SK-N-SH (cell line): ENCODE results near the gene PPL.

Experiments
- CTCF ChIP-seq: fragments of 200-600 bp; sonication (generic); IDR thresholded peaks from 2 replicates; pipeline ENCODE4 v1.6.1; 2017; ENCODE audit warnings: antibody characterized with exemption, mild to moderate bottlenecking, moderate library complexity
- EZH2phosphoT487 ChIP-seq: fragments of 200-600 bp; sonication (generic); IDR thresholded peaks from 2 replicates; pipeline ENCODE4 v1.6.1; 2017; ENCODE audit warnings: low read depth, mixed run types, mild to moderate bottlenecking, antibody characterized with exemption, moderate library complexity, borderline replicate concordance
- POLR2AphosphoS5 ChIP-seq: IDR thresholded peaks from 2 replicates; pipeline ENCODE4 v1.6.1; 2012; ENCODE audit warnings: low read depth, low read length

- TF ChIP-seq POLR2AphosphoS5 = no peak
- no peak for TF ChIP-seq CTCF
- no peak for TF ChIP-seq EZH2phosphoT487
Observed at GRCh38 chr16:4871071-4871470, 65.9 kb downstream of the PPL start.
